ENCODE data around the gene SYNGR3. TPM values are rescaled to one million over a fixed set of nuclear protein-coding genes. Genes with fewer than 3 reads are reported as not detected.
A peak's percentile ranks its signal among the peaks of the same experiment; 100 is the strongest.

SYNGR3 gene
- total and polyA plus RNA-seq, 2 of the 13 experiments (the other 11 are each of a cell fraction or from before 2014, with no cell fraction given) = 0.97 to 5.7 TPM

DNA sequence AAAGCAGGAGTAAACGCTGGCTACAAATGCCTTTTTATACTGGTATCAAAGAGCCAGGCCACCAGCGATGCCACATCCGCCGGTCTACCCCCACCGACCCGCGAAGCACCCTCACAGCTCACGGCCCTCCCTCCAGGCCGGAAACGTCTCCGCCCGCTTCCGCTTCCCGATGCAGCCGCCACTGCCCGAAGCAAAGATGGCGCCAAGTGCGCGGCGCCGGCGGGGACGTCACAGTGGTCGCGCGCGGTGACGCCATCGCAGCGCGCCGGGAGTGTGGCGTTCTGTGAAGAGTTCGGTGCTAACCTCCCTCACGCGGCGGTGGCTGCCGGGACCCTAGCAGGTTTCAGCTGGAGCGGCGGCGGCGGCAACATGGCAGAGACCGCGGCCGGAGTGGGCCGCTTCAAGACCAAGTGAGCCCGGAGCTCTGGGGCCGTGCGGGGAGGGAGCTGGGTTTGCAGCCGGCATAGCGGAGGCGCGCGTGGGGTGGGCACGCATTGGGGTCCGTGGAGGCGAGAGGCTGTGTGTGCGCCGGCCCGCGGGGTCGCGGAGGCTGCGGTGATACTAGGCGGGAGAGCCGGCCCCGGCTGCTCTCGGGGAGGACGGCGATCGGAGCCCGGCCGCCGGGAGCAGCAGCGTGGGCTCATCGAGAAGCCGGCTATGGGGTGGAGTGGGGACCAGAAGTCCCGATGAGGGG lies 17.8 kb upstream of the SYNGR3 start, which contains the start of gene TBL3 (continued):
- TF ChIP-seq ZNF646 (CRISPR knock-in tag; IDR thresholded peaks at IDR 0.05) = no peak
- peak; percentile 93 for TF ChIP-seq ARHGAP35 (CRISPR knock-in tag; IDR thresholded peaks at IDR 0.05; ENCODE audit: borderline replicate concordance)
- peak; percentile 83 for TF ChIP-seq MEIS2 (CRISPR knock-in tag; IDR thresholded peaks at IDR 0.05)
- peak; percentile 74; the same call in 1 of the 2 replicates for TF ChIP-seq HOXA9 (CRISPR knock-in tag; IDR thresholded peaks at IDR 0.05; ENCODE audit: borderline replicate concordance)
- TF ChIP-seq PAX8 (CRISPR knock-in tag; IDR thresholded peaks at IDR 0.05; ENCODE audit: borderline replicate concordance) = 0 out of 2 replicates have a peak, but pooled peaks have one; percentile 86
- peak; percentile 98 for TF ChIP-seq TBP (CRISPR knock-in tag; IDR thresholded peaks at IDR 0.05)
- peak; percentile 86 for TF ChIP-seq ZKSCAN1 (IDR thresholded peaks at IDR 0.05; ENCODE audit: low read length)
- peak; percentile 28; the same call in 1 of the 2 replicates for TF ChIP-seq KDM3A (CRISPR knock-in tag; IDR thresholded peaks at IDR 0.05; ENCODE audit: low read depth)
- TF ChIP-seq TBX3 (IDR thresholded peaks at IDR 0.05; ENCODE audit: borderline replicate concordance) = 0 out of 2 replicates have a peak, but pooled peaks have one; percentile 34
- TF ChIP-seq FOXP4 (CRISPR knock-in tag; IDR thresholded peaks at IDR 0.05) = peak; percentile 71
- TF ChIP-seq ELF3 (CRISPR knock-in tag; IDR thresholded peaks at IDR 0.05) = peak; percentile 86
- TF ChIP-seq ZFP37 (CRISPR knock-in tag; IDR thresholded peaks at IDR 0.05; ENCODE audit: borderline replicate concordance) = peak; percentile 8; the same call in 1 of the 2 replicates
- no peak for TF ChIP-seq SNAI1 (CRISPR knock-in tag; IDR thresholded peaks at IDR 0.05; ENCODE audit: borderline replicate concordance)
- peak; percentile 47 for TF ChIP-seq SKI (IDR thresholded peaks at IDR 0.05; ENCODE audit: partially characterized antibody)
- TF ChIP-seq PATZ1 (CRISPR knock-in tag; IDR thresholded peaks at IDR 0.05) = peak; percentile 83
- TF ChIP-seq, protein P1, sequence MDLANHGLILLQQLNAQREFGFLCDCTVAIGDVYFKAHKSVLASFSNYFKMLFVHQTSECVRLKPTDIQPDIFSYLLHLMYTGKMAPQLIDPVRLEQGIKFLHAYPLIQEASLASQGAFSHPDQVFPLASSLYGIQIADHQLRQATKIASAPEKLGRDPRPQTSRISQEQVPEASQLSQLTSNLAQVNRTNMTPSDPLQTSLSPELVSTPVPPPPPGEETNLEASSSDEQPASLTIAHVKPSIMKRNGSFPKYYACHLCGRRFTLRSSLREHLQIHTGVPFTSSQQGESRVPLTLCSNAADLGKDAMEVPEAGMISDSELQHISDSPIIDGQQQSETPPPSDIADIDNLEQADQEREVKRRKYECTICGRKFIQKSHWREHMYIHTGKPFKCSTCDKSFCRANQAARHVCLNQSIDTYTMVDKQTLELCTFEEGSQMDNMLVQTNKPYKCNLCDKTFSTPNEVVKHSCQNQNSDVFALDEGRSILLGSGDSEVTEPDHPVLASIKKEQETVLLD (CRISPR knock-in tag; IDR thresholded peaks at IDR 0.05; ENCODE audit: low read depth) = peak; percentile 93

All from HepG2 (cell line).